ENCODE measurements around the gene CYP4Z1. TPM values are rescaled to one million over a fixed set of nuclear protein-coding genes. Genes with fewer than 3 reads are reported as not detected.

The CYP4Z1 gene
- total RNA-seq, 1 experiment from 2014 or later = not detected

GRCh38 chr1:47164552-47164951 lies 97.5 kb downstream of the CYP4Z1 start:
- H4K5ac ChIP-seq (ENCODE audit: insufficient read length, low read depth, low read length) = no peak overlapping the region
- H4K91ac ChIP-seq (ENCODE audit: insufficient read length, low read depth, low read length) = no peak overlapping the region
- no peaks in the 10 kb centered on the region for H3K79me1 ChIP-seq (ENCODE audit: insufficient read depth, low read depth, low read length, poor library complexity, severe bottlenecking)
- H3K27me3 ChIP-seq (ENCODE audit: insufficient read depth, low read length) = no peaks in the 10 kb centered on the region
- no peak overlapping the region for H3K56ac ChIP-seq (ENCODE audit: insufficient read length, low read depth, low read length)
- no peak overlapping the region for H3K27ac ChIP-seq (ENCODE audit: insufficient read length, low read depth, low read length)
- TF ChIP-seq CTCF (conservative IDR thresholded peaks at IDR 0.05) = no peak
- no peak overlapping the region for H3K23ac ChIP-seq (ENCODE audit: insufficient read length, low read depth, low read length)
- no peaks in the 10 kb centered on the region for H4K20me1 ChIP-seq (ENCODE audit: control insufficient read depth, insufficient read depth, insufficient read length)
- no peak overlapping the region for H2BK12ac ChIP-seq (ENCODE audit: insufficient read length, low read depth, low read length)
- H3K14ac ChIP-seq (ENCODE audit: insufficient read depth, low read length) = no peak overlapping the region
- no peaks in the 10 kb centered on the region for H3K9me3 ChIP-seq (ENCODE audit: control insufficient read depth, low read depth, low read length)
- Mint-ChIP-seq H3K27me3 (ENCODE audit: low read depth) (peaks cover 38% of the 10 kb centered on the region), H3K4me1 (no peaks in the 10 kb centered on the region), H3K9me3 (peaks cover 25 to 32% of the 10 kb centered on the region in 2 experiments), H3K27ac (no peak overlapping the region), H3K36me3 (ENCODE audit: insufficient read depth in 1 of 3, low read depth in 3 of 3) (peaks cover 4 to 16% (median 11%) of the 10 kb centered on the region in 3 experiments; a peak in 6 of 7 replicates), H3K4me3 (no peak overlapping the region)
- no peak overlapping the region for H3K4me2 ChIP-seq (ENCODE audit: insufficient read depth, insufficient read length, low read length)
- DNase-seq = no peak
- H3K79me2 ChIP-seq (ENCODE audit: insufficient read depth, low read length) = no peaks in the 10 kb centered on the region
- no peaks in the 10 kb centered on the region for H3K4me1 ChIP-seq (ENCODE audit: insufficient read depth, low read length)
- no peak overlapping the region for H2BK15ac ChIP-seq (ENCODE audit: low read depth, low read length)
- no peak overlapping the region for H4K8ac ChIP-seq (replicated peaks; ENCODE audit: insufficient read length, low read depth, low read length)
- no peak overlapping the region for H2BK5ac ChIP-seq (ENCODE audit: insufficient read length, low read length)
- H3K18ac ChIP-seq (ENCODE audit: insufficient read length, low read depth, low read length) = no peak overlapping the region
- no peak overlapping the region for H2AFZ ChIP-seq (ENCODE audit: low read length)
- H2BK120ac ChIP-seq (ENCODE audit: low read depth, low read length, poor library complexity, severe bottlenecking) = no peak overlapping the region
- no peaks in the 10 kb centered on the region for H3K23me2 ChIP-seq (ENCODE audit: insufficient read length, low read depth, low read length, poor library complexity, severe bottlenecking)
- H2BK20ac ChIP-seq (ENCODE audit: low read depth, low read length, poor library complexity, severe bottlenecking) = no peak overlapping the region
- H3K4ac ChIP-seq (ENCODE audit: low read depth, low read length) = no peak overlapping the region
- no peak overlapping the region for H3T11ph ChIP-seq (ENCODE audit: low read length)
- H2AK5ac ChIP-seq (ENCODE audit: insufficient read length, low read length) = no peak overlapping the region
- no peak overlapping the region for H3K9ac ChIP-seq (ENCODE audit: extremely low read depth, insufficient read length, low read length)

Other genes starting within 250 kb of the CYP4Z1 start
- not detected in 2 replicates for gene CYP4A11, start 125.8 kb upstream of the CYP4Z1 start, total RNA-seq (2021)
- 0.44 and 0.50 TPM in 2 replicates for gene CYP4X1, start 43.6 kb upstream of the CYP4Z1 start, total RNA-seq (2021)
- gene CYP4A22, start 70.2 kb downstream of the CYP4Z1 start, total RNA-seq (2021) = not detected in 2 replicates
- not detected in 2 replicates for gene PDZK1IP1, start 122.8 kb downstream of the CYP4Z1 start, total RNA-seq (2021)
- 0.04 TPM in 1 of 2 replicates, not detected in the other for gene TAL1, start 165.0 kb downstream of the CYP4Z1 start, total RNA-seq (2021)
- gene STIL, start 246.9 kb downstream of the CYP4Z1 start, total RNA-seq (2021) = 26.6 and 26.9 TPM in 2 replicates

All from H9 (cell line).